CD4-positive, alpha-beta T cell treated with Interleukin-4 for 4 hours (primary cell): Measurements from ENCODE around the gene NRTN.
"Not testable (repeated sequence)": the region's sequence is repeated elsewhere in the genome, so short reads cannot be mapped to it uniquely, and the experiment has no call there.

Experiments used
- DNase-seq: peaks from one replicate; pipeline ENCODE4 v3.0.0-alpha.2; 2020

NRTN gene

DNA sequence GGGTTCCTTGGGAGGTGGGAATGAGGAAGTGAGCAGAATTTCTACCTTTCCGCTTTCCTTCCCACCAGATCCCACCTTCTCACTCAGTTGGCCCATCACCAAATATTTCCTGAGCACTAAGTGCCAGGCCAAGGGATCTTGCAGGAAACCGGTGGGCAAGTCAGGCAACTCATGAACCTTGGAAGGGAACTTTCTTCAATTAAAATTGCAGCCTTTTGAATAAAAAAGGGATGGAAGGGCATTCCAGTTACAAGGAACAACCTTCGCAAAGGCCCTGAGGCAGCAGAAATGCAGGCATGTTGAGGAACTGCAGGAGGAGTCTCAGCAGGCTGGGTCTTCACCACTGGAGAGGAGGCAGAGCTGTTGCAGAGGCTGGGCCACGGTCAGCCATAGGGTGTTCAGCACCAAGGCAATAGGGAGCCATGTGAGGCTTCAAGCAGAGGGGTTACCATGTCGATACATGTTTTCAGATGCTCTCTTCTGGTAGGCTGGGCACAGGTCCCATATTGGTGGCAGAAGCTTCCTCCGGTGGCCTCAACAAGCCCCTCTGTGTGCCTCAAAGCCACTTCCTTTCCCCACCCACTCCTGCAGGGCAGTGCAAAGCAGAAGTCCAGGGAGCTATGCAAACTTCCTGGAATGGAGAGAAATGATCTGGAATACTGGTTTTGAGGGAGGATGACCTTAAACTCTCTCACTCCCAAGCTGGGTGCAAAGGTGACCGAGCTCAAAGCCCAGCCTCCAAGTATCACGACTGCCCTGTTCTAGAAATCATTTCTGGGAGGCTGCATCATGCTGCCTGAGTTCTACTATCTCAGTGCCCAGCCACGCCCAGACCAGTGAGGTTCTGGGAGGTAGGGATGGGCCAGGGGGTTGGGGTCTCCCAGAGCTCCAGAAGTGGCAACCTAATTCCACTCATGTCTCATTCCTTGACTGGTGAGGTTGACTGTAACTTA, 34.5 kb downstream of the NRTN start, which contains the start of gene FUT6:
FUT6 (minus strand) TSS at position 638 of the 953 bp plus-strand sequence. CDS start 7,135 bp downstream, outside the sequence.
- no peak for DNase-seq

DNA sequence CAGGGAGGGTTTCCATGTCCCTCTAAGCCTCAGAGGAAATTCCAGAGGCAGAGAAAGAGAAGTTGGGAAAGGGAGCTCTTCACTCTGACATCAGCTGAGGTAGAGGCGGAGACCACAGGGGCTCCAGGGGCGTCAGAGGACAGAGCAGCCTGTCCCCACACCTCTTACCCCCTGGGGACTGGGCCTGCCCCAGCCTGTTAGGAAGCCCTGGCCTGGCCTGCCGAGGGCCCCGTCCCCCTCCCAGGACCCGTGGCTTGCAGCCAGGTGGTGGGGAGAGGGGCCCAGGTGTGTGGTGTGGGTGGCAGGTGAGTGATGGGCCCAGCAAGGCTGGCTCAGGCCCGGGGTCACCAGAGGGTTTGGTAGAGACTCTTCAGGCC, 36.9 kb downstream of the NRTN start:
- DNase-seq: not testable (repeated sequence)

DNA sequence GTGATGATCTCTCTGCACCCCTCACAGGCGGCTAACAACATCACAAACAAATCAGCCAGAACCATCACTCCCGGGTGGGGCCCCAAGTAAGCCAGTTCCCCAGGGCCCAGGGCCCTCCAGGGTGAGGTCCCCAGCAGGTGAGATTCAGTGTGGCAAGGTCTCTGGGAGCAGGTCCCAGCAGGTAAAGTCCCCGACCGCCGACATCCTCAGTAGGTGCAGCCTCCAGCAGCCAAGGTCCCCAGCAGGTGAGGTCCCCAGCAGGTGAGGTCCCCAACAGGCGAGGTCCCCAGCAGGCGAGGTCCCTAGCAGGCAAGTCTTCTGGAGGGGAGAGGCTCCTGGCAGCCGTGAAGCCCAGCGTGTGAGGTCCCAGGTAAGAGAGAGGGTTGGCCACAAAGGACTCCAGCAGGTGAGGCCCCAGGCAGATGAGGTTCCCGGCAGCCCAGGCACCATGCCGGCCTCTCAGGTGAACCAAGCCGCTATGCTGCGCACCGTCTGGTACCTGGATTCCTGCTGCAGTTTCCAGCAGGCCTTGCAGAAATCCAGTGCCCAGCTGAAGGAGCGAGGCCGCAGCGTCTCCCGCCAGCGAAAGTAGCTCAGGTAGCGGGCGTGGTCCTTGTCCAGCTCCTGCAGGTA, 38.5 kb downstream of the NRTN start:
- DNase-seq: no peak

DNA sequence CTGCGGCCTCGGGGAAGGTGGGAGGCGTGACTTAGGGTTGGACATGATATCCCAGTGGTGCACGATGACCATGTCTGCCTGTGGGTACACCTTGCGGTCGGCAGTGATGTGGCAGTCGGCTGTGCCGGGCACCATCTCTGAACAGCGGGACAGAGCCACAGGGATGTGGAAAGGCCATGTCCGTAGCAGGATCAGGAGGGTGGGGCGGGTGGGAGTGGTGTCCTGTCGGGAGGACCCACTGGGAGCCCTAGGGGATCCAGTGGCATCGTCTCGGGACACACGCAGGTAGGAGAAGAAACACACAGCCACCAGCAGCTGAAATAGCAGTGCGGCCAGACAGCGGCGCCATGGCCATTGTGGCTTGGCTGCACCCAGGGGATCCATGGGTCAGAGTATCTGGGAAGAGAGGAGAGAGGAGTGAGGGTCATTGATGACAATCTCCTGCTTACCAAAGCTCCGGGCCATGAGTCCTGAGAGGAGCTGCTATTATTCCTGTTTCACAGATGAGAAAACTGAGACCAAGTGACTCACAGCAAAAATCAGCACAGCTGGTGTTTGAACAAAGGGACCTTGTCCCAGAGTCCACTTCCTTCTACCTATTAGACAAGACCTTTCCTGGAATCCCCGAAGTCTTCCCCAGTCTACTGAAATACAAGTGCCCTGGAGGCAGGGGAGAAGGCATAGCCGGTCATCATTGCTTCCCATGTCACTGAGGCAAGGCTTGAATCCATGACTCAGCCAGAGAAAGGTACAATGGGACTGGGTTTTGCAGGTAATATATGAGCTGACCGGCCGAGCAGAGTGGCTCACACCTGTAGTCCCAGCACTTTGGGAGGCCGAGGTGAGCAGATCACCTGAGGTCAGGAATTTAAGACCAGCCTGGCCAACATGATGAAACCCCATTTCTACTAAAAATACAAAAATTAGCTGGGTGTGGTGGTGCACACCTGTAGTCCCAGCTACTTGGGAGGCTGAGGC, 39.9 kb downstream of the NRTN start:
- no peak for DNase-seq

DNA sequence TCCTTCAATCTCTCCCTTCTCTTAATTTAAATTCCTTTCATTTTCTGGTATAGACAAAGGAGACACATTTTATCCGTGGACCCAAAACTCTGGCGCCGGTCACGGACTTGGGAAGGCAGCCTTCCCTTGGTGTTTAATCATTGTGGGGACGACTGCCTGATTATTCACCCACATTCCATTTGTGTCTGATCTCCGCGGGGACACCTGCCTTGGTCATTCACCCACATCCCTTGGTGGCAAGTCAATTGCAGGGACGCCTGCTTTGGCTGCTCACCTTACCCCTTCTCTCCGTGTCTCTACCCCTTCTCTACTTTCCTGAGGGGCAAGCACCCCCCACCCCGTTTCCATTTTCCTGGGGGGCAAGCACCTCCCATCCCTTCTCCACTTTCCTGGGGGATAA, 43.0 kb downstream of the NRTN start:
- not testable (repeated sequence) for DNase-seq

DNA sequence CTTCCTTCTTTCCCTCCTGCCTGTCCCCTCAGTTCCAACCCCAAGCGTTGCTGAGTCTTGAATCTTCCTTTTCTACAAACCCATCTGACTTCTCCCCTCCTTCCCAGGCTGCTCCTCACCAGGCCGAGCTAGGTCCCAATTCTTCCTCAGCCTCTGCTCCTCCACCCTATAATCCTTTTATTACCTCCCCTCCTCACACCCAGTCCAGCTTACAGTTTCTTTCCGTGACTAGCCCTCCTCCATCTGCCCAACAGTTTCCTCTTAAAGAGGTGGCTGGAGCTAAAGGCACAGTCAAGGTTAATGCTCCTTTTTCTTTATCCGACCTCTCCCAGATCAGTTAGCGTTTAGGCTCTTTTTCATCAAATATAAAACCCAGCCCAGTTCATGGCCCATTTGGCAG, 43.8 kb downstream of the NRTN start:
- not testable (repeated sequence) for DNase-seq

DNA sequence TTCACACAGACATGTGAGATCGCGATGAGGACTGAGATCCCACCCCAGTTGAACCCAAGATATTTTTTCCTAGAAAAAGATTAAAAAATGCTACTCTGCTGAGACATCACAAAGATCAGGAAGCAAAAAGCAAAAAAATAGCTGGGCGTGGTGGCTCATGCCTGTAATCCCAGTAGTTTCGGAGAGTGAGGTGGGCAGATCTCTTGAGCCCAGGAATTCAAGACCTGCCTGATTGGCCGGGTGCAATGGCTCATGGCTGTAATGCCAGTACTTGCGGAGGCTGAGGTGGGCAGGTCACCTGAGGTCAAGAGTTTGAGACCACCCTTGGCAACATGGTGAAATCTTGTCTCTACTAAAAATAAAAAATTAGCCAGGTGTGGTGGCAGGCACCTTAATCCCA, 45.3 kb downstream of the NRTN start:
- no peak for DNase-seq

DNA sequence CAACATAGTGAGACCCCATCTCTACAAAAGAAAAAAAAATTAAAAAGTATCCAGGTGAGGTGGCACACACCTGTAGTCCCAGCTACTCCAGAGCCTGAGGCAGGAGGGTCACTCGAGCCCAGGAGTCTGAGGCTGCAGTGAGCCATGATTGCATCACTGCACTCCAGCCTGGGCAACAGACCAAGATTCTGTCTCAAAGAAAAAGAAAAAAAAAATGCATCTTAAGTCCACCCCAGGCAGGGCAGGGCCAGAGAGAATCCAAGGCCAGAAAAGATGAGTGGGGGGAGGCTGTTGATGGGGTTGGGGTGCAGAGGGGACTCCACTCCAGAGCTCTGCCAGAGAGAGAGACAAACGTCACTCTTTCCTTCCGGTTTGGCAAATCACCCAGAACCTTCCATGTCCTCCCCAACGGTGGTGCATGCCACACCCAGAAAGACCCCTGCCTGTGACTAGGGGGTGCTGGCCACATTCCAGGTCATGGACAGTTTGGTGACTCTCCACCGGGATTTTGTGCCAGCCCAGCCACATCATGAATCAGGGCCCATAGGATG, 46.0 kb downstream of the NRTN start:
- no peak for DNase-seq

DNA sequence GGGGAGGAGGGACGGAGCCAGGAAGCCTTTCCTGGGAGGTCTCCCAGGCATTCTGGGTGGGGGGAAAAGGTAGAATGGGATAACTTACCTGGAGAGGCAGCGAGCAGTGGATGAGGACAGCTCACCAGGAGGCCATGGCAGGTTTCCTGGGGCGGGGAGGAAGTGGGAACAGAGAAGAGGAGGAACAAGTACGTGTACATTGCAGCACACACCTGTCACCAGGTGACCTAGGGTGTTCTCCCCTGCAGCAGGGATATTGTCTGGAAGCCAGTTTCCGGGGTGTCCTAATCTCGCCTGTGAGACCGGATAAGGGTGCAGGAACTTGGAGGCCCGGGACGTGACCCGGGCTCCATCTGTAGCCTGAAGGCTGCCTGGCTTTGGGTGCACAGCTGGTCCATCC, 46.4 kb downstream of the NRTN start, which contains the start of gene FUT3:
FUT3 (minus strand) TSS at position 148 of the 400 bp plus-strand sequence.
- DNase-seq: no peak

DNA sequence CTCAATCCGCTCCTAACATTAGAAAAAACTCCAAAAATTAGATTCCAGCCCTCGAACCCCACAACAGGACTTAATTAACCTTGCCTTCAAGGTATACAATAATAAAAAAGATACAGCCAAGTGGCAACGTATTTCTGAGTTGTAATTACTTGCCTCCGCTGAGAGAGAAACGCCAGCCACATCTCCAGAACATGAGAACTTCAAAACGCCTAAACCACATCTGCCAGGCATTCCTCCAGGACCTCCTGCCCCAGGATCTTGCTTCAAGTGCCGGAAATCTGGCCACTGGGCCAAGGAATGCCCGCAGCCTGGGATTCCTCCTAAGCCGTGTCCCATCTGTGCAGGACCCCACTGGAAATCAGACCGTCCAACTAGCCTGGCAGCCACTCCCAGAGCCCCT, 49.3 kb downstream of the NRTN start:
- DNase-seq: not testable (repeated sequence)

DNA sequence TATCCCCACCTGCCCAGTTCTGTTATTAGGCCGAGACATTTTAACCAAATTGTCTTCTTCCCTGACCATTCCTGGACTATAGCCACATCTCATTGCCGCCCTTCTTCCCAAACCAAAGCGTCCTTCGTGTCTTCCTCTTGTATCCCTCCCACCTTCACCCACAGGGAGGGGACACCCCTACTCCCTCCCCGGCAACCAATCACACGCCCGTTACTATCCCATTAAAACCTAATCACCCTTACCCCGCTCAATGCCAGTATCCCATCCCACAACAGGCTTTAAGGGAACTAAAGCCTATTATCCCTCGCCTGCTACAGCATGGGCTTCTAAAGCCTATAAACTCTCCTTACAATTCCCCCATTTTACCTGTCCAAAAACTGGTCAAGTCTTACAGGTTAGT, 50.3 kb downstream of the NRTN start:
- DNase-seq: not testable (repeated sequence)

DNA sequence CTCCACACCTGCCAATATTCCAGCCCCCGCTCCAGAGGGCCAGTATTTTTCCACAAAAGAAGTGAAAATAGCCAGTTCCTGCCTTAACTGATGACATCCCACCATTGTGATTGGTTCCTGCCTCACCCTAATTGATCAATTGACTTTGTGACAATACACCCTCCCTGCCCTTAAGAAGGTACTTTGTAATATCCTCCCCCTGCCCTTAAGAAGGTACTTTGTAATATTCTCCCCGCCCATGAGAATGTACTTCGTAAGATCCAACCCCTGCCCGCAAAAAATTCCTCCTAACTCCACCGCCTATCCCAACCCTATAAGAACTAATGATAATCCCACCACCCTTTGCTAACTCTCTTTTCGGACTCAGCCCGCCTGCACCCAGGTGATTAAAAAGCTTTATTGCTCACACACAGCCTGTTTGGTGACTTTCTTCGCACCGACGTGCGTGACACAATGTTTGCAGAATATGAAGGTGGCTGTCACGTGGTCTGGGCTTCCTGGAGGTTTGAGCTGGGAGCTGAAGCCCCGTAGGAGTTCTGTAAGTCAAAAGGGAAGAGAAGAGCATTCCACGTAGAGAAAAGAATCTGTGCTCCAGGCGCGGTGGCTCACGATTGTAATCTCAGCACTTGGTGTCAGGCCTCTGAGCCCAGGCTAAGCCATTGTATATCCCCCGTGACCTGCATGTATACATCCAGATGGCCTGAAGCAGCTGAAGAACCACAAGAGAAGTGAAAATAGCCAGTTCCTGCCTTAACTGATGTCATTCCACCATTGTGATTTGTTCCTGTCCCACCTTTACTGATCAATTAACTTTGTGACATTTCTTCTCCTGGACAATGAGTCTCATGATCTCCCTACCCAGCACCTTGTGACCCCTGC, 52.6 kb downstream of the NRTN start:
- no peak for DNase-seq

DNA sequence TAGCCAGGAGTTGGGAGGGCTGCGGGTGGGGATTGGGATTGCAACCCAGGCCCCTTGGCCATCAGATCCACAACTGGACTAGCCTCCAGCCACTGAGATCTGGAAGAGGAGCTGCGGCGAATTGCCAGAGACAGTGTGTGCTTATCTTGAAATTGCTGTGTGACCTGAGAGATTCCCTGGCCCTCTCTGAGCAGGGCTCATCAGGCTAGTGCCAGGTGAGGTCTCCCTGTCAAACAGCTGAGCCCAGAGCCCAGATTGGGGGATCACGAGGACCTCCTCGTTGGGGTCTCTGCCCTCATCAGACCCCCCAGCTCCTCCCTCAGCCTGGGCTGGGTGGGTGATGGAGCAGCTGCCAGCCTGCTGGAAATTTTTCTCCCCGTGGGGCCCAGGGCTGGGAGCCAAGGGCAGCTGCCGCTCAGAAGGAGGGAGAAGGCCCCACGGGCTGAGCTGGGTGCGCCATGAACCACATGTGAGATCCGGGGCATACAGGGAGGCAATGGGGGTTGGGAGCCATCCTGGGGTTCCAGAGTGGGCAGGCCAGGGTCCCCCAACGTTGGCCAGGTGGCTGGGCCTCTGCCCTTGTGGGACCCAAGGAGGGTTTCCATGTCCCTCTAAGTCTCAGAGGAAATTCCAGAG, 58.3 kb downstream of the NRTN start:
- no peak for DNase-seq

DNA sequence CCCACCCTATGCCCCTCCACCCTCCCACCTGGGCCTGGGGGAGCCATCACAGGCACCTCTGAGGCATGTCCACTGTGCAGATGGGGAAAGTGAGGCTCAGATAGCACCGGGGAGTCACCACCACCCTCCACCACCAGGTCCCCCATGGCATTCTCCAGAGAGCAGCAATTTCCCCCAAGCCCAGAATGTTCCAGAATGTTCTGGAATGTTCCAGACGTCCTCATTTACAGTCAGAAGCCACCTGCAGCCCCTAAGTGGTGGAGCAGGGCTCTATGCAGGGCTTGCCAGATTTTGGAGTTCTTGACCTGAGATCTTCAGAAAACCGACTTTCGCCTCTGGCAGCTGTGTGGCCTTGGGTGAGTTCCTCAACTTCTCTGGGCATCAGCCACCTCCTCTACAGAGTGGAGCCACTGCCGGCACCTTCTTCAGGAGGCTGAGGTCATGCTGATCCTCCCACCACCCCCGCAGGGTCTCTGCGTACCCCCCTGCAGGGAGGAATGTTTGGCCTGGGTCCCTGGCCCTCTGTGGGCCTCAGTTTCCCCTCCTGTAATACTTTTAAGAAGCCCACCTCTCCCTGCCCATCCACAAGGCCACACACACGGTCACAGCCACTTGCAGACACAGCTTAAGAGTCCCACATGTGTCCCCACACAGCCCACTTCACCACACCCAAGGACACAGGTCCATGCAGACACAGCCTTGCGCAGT, 59.3 kb downstream of the NRTN start:
- DNase-seq: no peak

DNA sequence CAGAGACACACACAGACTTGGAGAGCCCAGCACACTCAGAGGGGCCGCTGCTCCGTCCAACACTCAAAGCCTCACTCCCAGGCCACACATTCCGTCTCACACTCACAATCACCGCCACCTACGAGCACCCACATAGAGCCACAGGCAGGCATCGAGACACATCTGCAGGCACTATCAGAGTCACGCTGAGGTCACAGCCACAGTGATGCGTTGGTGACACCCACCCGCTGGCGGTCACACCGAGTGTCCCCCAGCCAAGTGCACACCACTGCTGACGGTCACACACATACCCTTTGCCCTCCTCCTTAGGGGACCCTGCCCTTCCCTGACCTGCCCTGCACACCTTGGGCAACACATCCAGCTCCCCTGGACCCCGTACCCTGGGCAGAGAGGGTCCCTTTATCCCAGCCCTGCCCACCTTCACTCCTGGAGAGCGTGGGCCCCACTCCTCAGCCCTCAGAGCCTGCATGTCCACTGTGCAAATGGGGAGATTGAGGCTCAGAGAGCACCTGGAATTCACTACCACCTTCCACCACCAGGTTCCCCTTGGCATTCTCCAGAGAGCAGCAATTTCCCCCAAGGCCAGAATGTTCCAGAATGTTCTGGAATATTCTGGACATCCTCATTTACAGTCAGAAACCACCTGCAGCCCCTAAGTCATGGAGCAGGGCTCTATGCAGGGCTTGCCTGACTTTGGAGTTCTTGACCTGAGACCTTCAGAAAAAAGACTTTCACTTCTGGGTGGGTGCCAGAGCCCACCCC, 60.0 kb downstream of the NRTN start:
- no peak for DNase-seq

DNA sequence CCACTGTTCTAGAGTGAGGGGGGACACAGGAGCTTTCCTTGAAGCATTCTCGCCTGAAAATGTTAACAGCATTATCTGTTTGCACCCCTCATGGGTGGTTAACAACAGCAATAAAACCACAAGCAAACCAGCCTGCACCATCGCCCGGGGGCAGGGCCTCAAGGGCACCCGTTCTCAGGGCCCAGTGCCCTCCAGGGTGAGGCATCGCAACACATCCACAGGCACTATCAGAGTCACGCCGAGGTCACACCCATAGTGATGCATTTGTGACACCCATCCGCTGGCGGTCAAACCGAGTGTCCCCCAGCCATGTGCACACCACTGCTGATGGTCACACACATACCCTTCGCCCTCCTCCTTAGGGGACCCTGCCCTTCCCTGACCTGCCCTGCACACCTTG, 60.9 kb downstream of the NRTN start:
- DNase-seq: no peak

DNA sequence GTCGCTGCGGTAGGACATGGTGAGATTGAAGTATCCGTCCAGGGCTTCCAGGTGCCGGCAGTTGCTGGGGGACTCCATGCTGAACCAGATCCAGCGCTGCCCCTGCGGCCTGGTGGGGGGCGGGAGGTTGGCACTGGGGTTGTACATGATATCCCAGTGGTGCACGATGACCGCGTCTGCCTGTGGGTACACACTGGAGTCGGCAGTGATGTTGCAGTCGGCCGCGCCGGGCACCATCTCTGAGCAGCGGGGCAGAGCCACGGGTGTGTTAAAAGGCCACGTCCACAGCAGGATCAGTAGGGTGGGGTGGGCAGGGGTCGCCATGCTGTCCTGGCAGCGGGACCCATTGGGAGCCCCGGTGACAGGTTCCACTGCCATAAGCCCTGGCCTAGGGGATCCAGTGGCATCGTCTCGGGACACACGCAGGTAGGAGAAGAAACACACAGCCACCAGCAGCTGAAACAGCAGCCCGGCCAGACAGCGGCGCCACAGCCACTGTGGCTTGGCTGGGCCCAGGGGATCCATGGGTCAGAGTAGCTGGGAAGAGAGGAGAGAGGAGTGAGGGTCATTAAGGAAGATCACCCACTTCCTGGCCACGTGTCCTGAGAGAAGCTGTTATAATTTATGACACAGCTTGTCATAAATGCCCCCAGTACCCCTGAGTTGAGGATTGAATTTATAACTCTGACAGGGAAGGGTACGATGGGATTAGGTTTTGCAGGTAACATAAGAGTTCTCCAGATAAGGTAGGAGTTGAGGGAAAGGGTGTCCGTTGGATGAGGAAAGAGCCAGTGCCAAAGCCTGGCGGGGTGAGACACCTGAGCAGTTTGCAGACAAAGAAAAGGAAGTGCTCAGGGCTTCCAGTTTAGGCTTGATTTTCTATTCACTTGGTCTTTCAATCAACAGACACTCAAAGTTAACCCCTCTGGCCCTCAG, 62.6 kb downstream of the NRTN start:
- DNase-seq: no peak

DNA sequence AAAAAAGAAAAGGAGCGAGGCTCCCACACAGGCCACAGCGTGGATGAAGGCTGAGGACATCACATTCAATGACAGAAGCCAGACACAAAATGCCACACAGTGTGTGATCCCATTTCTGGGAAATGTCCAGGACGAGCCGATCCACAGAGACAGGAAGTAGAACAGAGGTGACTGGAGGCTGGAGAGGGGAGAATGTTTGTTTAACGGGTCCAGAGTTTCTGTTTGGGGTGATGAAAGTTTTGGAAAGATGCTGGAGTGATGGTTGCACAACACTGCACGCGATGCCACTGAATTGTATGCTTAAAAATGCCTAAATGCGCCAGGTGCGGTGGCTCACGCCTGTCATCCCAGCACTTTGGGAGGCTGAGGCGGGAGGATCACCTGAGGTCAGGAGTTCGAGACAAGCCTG, 66.1 kb downstream of the NRTN start:
- no peak for DNase-seq
